GM08714 (cell line): ENCODE data around the gene MYO3B.

Experiments used
- H3K4me3 ChIP-seq: fragments of 200-500 bp; sonication (Bioruptor generic); 2 replicates; pipeline ENCODE4 v1.5.1; 2014; ENCODE audit warnings: mild to moderate bottlenecking, low read length, inconsistent platforms
- ZNF274 ChIP-seq: IDR thresholded peaks from 2 replicates; pipeline ENCODE4 v1.6.1; 2012; ENCODE audit warnings: mild to moderate bottlenecking, low read depth, low read length

MYO3B gene

GRCh38 chr2:170701011-170701410 is 523.1 kb downstream of the MYO3B start:
- no peak overlapping the region for H3K4me3 ChIP-seq
- TF ChIP-seq ZNF274, result no peak

GRCh38 chr2:170703776-170704476 is 526.0 kb downstream of the MYO3B start:
- no peak overlapping the region for H3K4me3 ChIP-seq
- TF ChIP-seq ZNF274, result no peak
